Caco-2 (cell line): ENCODE measurements around the gene ADORA3. TPM values are rescaled to one million over a fixed set of nuclear protein-coding genes. Genes with fewer than 3 reads are reported as not detected.

Experiments
- BruUV-seq: library from RNA; stranded (reverse); fragments of 400-500 nt; replicated peaks from 2 replicates; lab custom pipeline; 2021; lab: Mats Ljungman, UMichigan
- CTCF ChIA-PET: fragments of 300-600 bp; sonication (Branson Sonifier 250); formaldehyde crosslinking; loops from one replicate; lab custom pipeline; 2022; ENCODE audit warnings: antibody characterized with exemption; lab: Charles Lee
- POLR2A ChIA-PET: fragments of 300-600 bp; sonication (Branson Sonifier 250); formaldehyde crosslinking; loops from one replicate; lab custom pipeline; 2022; ENCODE audit warnings: antibody characterized with exemption; lab: Charles Lee
- DNase-seq, 2 experiments: peaks; one replicate each; pipeline versions ENCODE4 v3.0.0 to v3.0.0-alpha.2; 2020 to 2022
- H3K27me3 ChIP-seq: replicated peaks from 2 replicates; pipeline ENCODE4 v1.6.0; 2011; ENCODE audit warnings: low read length; ENCODE audit not compliant: control insufficient read depth, insufficient read depth
- H3K36me3 ChIP-seq: 2 replicates; pipeline ENCODE4 v1.5.1; 2011; ENCODE audit warnings: low read length; ENCODE audit not compliant: control insufficient read depth, insufficient read depth
- H3K4me1 ChIP-seq: fragments of 250-450 bp; sonication (Bioruptor Pico); 2 replicates; pipeline ENCODE4 v1.5.1; 2020; ENCODE audit warnings: mild to moderate bottlenecking
- H3K4me3 ChIP-seq: 2 replicates; pipeline ENCODE4 v1.5.1; 2011; ENCODE audit warnings: low read depth, mild to moderate bottlenecking, control low read depth, low read length
- H3K9me3 ChIP-seq: fragments of 250-450 bp; sonication (Bioruptor Pico); 2 replicates; pipeline ENCODE4 v1.5.1; 2020; ENCODE audit warnings: mild to moderate bottlenecking, moderate library complexity
- H3K27ac Mint-ChIP-seq: one replicate; pipeline ENCODE4 v1.8.0; 2022; ENCODE audit warnings: mixed read lengths; ENCODE audit not compliant: unreplicated experiment
- H3K27me3 Mint-ChIP-seq: one replicate; pipeline ENCODE4 v1.8.0; 2022; ENCODE audit warnings: mixed read lengths; ENCODE audit not compliant: insufficient read depth, unreplicated experiment
- H3K36me3 Mint-ChIP-seq: one replicate; pipeline ENCODE4 v1.8.0; 2022; ENCODE audit warnings: mild to moderate bottlenecking, mixed read lengths; ENCODE audit not compliant: insufficient read depth, unreplicated experiment
- H3K4me1 Mint-ChIP-seq: one replicate; pipeline ENCODE4 v1.8.0; 2022; ENCODE audit warnings: low read depth, mixed read lengths; ENCODE audit not compliant: unreplicated experiment
- H3K4me3 Mint-ChIP-seq: one replicate; pipeline ENCODE4 v1.8.0; 2022; ENCODE audit warnings: mild to moderate bottlenecking, moderate library complexity, mixed read lengths; ENCODE audit not compliant: unreplicated experiment
- H3K9me3 Mint-ChIP-seq: one replicate; pipeline ENCODE4 v1.8.0; 2022; ENCODE audit warnings: mixed read lengths; ENCODE audit not compliant: unreplicated experiment
- intact Hi-C: fragments of 100-400 bp; cut with micrococcal nuclease; formaldehyde crosslinking; loops from one replicate; pipeline ENCODE4 v1.10.0; 2022; ENCODE audit not compliant: unreplicated experiment
- total RNA-seq: library from RNA; stranded (reverse); gene quantifications from 2 replicates; pipeline ENCODE4 v1.2.3, GENCODE V29; 2022
- TF ChIP-seq, protein P1 (sequence below), 2 experiments: fragments of 200-600 bp in 1 of 2; IDR thresholded peaks; 1 replicate in 1 of 2; 2 replicates in 1 of 2; pipeline versions ENCODE4 v1.5.1 to v1.8.0; 2011 to 2022; ENCODE audit warnings: antibody characterized with exemption in 1 of 2, control low read depth in 1 of 2, inconsistent platforms in 1 of 2, low read depth in 1 of 2, low read length in 1 of 2, mild to moderate bottlenecking in 1 of 2, moderate library complexity in 1 of 2; ENCODE audit not compliant: insufficient read depth in 1 of 2, severe bottlenecking in 1 of 2, unreplicated experiment in 1 of 2

ADORA3 gene
- total RNA-seq, 1 experiment from 2014 or later, result not detected

DNA sequence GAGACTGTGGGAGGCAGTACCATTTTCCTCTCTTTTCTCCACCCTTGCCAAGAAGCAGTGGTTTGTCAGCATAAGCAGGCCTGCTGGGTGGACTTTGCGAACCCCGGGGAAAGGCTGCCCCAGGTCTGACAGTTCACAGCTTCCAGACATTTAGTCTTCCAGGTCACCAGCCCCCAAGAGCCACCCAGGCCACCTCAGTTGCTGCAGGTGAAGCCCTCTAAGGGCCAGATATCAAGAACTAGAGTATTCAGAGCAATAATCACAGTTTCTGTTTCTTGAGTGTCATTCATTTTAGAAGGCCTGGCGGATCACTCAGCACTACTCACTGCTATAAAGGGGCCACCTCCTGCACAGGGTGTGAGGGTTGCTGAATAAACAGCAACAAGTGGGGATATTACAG is 9.5 kb upstream of the ADORA3 start:
- Histone ChIP-seq H3K9me3 (no peaks in the 10 kb centered on the region), H3K27me3 (no peaks in the 10 kb centered on the region), H3K4me1 (peaks cover 23% of the 10 kb centered on the region), H3K36me3 (no peaks in the 10 kb centered on the region), H3K4me3 (no peak overlapping the region)
- peaks cover 17% of the 10 kb centered on the region for H3K4me1 Mint-ChIP-seq
- ChIA-PET CTCF (no interaction called here), POLR2A (no interaction called here)
- TF ChIP-seq, protein P1, sequence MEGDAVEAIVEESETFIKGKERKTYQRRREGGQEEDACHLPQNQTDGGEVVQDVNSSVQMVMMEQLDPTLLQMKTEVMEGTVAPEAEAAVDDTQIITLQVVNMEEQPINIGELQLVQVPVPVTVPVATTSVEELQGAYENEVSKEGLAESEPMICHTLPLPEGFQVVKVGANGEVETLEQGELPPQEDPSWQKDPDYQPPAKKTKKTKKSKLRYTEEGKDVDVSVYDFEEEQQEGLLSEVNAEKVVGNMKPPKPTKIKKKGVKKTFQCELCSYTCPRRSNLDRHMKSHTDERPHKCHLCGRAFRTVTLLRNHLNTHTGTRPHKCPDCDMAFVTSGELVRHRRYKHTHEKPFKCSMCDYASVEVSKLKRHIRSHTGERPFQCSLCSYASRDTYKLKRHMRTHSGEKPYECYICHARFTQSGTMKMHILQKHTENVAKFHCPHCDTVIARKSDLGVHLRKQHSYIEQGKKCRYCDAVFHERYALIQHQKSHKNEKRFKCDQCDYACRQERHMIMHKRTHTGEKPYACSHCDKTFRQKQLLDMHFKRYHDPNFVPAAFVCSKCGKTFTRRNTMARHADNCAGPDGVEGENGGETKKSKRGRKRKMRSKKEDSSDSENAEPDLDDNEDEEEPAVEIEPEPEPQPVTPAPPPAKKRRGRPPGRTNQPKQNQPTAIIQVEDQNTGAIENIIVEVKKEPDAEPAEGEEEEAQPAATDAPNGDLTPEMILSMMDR (IDR thresholded peaks at IDR 0.05; ENCODE audit: insufficient read depth in 1 of 2, low read depth in 1 of 2, low read length in 1 of 2, severe bottlenecking in 1 of 2, unreplicated experiment in 1 of 2), result no peak
- no peak overlapping the region for H3K4me3 Mint-ChIP-seq
- no peaks in the 10 kb centered on the region for H3K9me3 Mint-ChIP-seq
- no peak for DNase-seq
- no peak overlapping the region for H3K27ac Mint-ChIP-seq
- intact Hi-C loops, result no loop called here
- no TSS peak for BruUV-seq
- no peaks in the 10 kb centered on the region for H3K36me3 Mint-ChIP-seq
- no peaks in the 10 kb centered on the region for H3K27me3 Mint-ChIP-seq

DNA sequence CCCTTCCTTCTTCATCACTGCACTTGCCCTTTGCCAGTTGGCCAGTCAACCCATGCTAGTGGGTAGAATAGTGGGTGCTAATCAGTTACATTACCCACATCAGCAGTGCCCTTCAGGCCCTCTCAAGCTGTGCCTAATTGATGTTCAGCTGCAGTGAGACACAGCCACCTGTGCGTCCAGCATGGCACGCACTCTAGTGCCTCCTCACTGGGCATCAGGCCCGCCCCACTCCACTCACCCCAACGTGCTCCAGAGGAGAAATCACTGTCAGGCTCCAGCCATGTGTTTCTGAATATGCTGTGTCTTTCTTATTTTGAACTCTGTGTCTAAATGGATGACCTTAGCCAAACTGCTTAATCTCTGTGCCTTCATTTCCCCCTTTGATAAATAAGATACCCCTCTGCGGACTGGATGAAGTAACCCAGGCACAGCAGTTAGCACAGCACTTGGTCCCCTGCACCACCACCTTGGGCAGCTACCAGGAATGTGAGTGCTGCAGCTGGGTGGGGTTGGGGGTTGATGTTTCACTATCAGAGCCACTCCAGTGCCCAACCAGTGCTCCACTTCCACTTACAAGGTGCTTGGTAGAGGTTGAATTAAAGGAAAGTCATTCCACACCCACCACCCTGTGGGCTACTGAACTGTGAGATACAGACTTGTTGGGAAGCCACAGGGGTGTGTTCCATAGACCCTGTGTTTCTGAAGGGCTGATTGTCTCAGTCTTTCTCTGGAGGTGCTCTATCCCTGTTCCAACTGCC is 8.9 kb upstream of the ADORA3 start:
- Mint-ChIP-seq H3K4me1 (peaks cover 15% of the 10 kb centered on the region), H3K36me3 (no peaks in the 10 kb centered on the region), H3K27ac (no peak overlapping the region), H3K27me3 (no peaks in the 10 kb centered on the region), H3K9me3 (no peaks in the 10 kb centered on the region), H3K4me3 (no peak overlapping the region)
- intact Hi-C loops, result no loop called here
- Histone ChIP-seq H3K36me3 (no peaks in the 10 kb centered on the region), H3K4me3 (no peak overlapping the region), H3K4me1 (peaks cover 29% of the 10 kb centered on the region), H3K27me3 (no peaks in the 10 kb centered on the region), H3K9me3 (no peaks in the 10 kb centered on the region)
- POLR2A ChIA-PET, result no interaction called here
- TF ChIP-seq, protein P1 (IDR thresholded peaks at IDR 0.05; ENCODE audit: insufficient read depth in 1 of 2, low read depth in 1 of 2, low read length in 1 of 2, severe bottlenecking in 1 of 2, unreplicated experiment in 1 of 2), result no peak
- BruUV-seq, result no TSS peak
- no peak for DNase-seq
- CTCF ChIA-PET, result no interaction called here

DNA sequence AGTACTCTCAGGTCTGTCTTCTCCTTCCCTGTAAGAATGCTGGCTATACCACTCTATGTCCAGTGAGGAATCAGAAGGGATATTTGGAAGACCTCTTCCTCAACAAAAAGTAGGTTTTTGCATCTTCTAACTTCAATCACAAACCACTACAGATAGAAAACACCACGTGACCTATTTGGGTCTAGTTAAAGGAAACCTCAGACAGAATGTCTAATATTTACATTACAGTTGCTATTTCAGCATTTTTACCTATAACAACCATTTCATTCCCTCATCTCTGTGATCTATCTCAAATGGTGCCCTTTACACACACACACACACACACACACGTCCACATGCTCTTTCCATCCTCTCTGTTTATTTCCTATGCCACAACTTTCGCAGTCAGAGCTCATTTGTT is 7.9 kb upstream of the ADORA3 start:
- CTCF ChIA-PET, result no interaction called here
- no peaks in the 10 kb centered on the region for H3K36me3 ChIP-seq
- Mint-ChIP-seq H3K4me1 (peaks cover 7% of the 10 kb centered on the region), H3K27me3 (no peaks in the 10 kb centered on the region), H3K36me3 (no peaks in the 10 kb centered on the region), H3K9me3 (no peaks in the 10 kb centered on the region), H3K27ac (no peak overlapping the region), H3K4me3 (no peak overlapping the region)
- POLR2A ChIA-PET, result no interaction called here
- no peaks in the 10 kb centered on the region for H3K27me3 ChIP-seq
- H3K4me1 ChIP-seq, result peaks cover 28% of the 10 kb centered on the region
- no peak overlapping the region for H3K4me3 ChIP-seq
- BruUV-seq, result no TSS peak
- H3K9me3 ChIP-seq, result no peaks in the 10 kb centered on the region
- TF ChIP-seq, protein P1 (IDR thresholded peaks at IDR 0.05; ENCODE audit: insufficient read depth in 1 of 2, low read depth in 1 of 2, low read length in 1 of 2, severe bottlenecking in 1 of 2, unreplicated experiment in 1 of 2), result no peak
- no peak for DNase-seq
- intact Hi-C loops, result no loop called here
